SK-N-SH (cell line): ENCODE results near the gene RHBDF2. TPM values are rescaled to one million over a fixed set of nuclear protein-coding genes. Genes with fewer than 3 reads are reported as not detected.

Experiments
- CTCF ChIA-PET: fragments of 300-600, 350-600 bp; formaldehyde crosslinking; extraction: SDS; loops from one replicate; lab custom pipeline; 2021; lab: Yijun Ruan, JAX
- POLR2A ChIA-PET: fragments of 350-600 bp; sonication (Branson Sonifier 250); formaldehyde crosslinking; extraction: SDS; loops from one replicate; lab custom pipeline; 2020; ENCODE audit warnings: antibody characterized with exemption, inconsistent platforms; lab: Yijun Ruan, JAX
- DNase-seq: peaks from one replicate; pipeline ENCODE4 v3.0.0; 2012
- H2AFZ ChIP-seq: fragments of 200-600 bp; sonication (generic); 2 replicates; pipeline ENCODE4 v1.8.1; 2016; ENCODE audit warnings: antibody characterized with exemption, mild to moderate bottlenecking, low read depth
- H3F3A ChIP-seq: fragments of 200-600 bp; sonication (generic); replicated peaks from 2 replicates; pipeline ENCODE3; 2016; ENCODE audit warnings: antibody characterized with exemption, mild to moderate bottlenecking; ENCODE audit not compliant: insufficient read depth
- H3K27ac ChIP-seq, 2 experiments: fragments of 200-500 bp in 1 of 2; fragments of 200-600 bp in 1 of 2; sonication (Bioruptor generic) in 1 of 2; sonication (generic), shearing (Covaris generic) in 1 of 2; 2 replicates each; pipeline versions ENCODE4 v1.5.1 to v1.6.1; 2014 to 2016; ENCODE audit warnings: low read depth in 2 of 2, inconsistent platforms in 1 of 2, low read length in 1 of 2, mild to moderate bottlenecking in 1 of 2, mixed read lengths in 1 of 2
- H3K27me3 ChIP-seq: fragments of 200-600 bp; sonication (generic), shearing (Covaris generic); 2 replicates; pipeline ENCODE4 v1.6.1; 2016; ENCODE audit warnings: mixed run types; ENCODE audit not compliant: insufficient read depth
- H3K36me3 ChIP-seq, 2 experiments: fragments of 200-500 bp in 1 of 2; fragments of 200-600 bp in 1 of 2; sonication (Bioruptor generic) in 1 of 2; sonication (generic) in 1 of 2; replicated peaks in 1 of 2; 2 replicates each; pipeline versions ENCODE3 to v1.5.1; 2014 to 2016; ENCODE audit warnings: low read length in 1 of 2, mild to moderate bottlenecking in 1 of 2; ENCODE audit not compliant: insufficient read depth in 2 of 2, control insufficient read depth in 1 of 2
- H3K4me1 ChIP-seq, 2 experiments: fragments of 200-500 bp in 1 of 2; fragments of 200-600 bp in 1 of 2; sonication (Bioruptor generic) in 1 of 2; sonication (generic), shearing (Covaris generic) in 1 of 2; 2 replicates each; pipeline versions ENCODE4 v1.5.1 to v1.6.1; 2014 to 2016; ENCODE audit warnings: low read depth in 1 of 2, low read length in 1 of 2, mixed run types in 1 of 2; ENCODE audit not compliant: insufficient read depth in 2 of 2, control insufficient read depth in 1 of 2
- H3K4me2 ChIP-seq: fragments of 200-600 bp; sonication (generic), shearing (Covaris generic); 2 replicates; pipeline ENCODE4 v1.6.1; 2017; ENCODE audit warnings: mixed run types
- H3K4me3 ChIP-seq, 2 experiments: fragments of 200-500 bp in 1 of 2; fragments of 200-600 bp in 1 of 2; sonication (Bioruptor generic) in 1 of 2; sonication (generic), shearing (Covaris generic) in 1 of 2; 2 replicates each; pipeline versions ENCODE4 v1.5.1 to v1.8.1; 2014 to 2016; ENCODE audit warnings: low read depth in 2 of 2, inconsistent platforms in 1 of 2, low read length in 1 of 2, mild to moderate bottlenecking in 1 of 2, mixed read lengths in 1 of 2, moderate library complexity in 1 of 2
- H3K79me2 ChIP-seq: fragments of 200-600 bp; sonication (generic); 2 replicates; pipeline ENCODE4 v1.8.1; 2017; ENCODE audit warnings: mild to moderate bottlenecking; ENCODE audit not compliant: insufficient read depth
- H3K9ac ChIP-seq: fragments of 200-600 bp; sonication (generic); 2 replicates; pipeline ENCODE4 v1.6.1; 2017; ENCODE audit warnings: mixed run types
- H3K9me2 ChIP-seq: fragments of 200-600 bp; sonication (generic); 2 replicates; pipeline ENCODE4 v1.6.1; 2017; ENCODE audit warnings: mixed run types
- H3K9me3 ChIP-seq: fragments of 200-600 bp; sonication (generic); 2 replicates; pipeline ENCODE4 v1.6.1; 2017; ENCODE audit warnings: mixed run types, mild to moderate bottlenecking, moderate library complexity
- H4K20me1 ChIP-seq: fragments of 200-600 bp; sonication (generic); 2 replicates; pipeline ENCODE4 v1.6.1; 2017; ENCODE audit warnings: mild to moderate bottlenecking, mixed run types; ENCODE audit not compliant: insufficient read depth
- CHD2 ChIP-seq: fragments of 150-350 bp; IDR thresholded peaks from 2 replicates; pipeline ENCODE4 v1.6.1; 2018; ENCODE audit warnings: low read length; ENCODE audit not compliant: partially characterized antibody
- ELF1 ChIP-seq: IDR thresholded peaks from 2 replicates; pipeline ENCODE4 v1.4.0; 2012
- FOSL2 ChIP-seq: IDR thresholded peaks from 2 replicates; pipeline ENCODE4 v1.4.0; 2012; ENCODE audit warnings: low read depth, mild to moderate bottlenecking, moderate library complexity, borderline replicate concordance
- FOXM1 ChIP-seq: IDR thresholded peaks from 2 replicates; pipeline ENCODE4 v1.4.0; 2012; ENCODE audit warnings: low read depth, mild to moderate bottlenecking
- PBX3 ChIP-seq: IDR thresholded peaks from 2 replicates; pipeline ENCODE4; 2012
- RXRA ChIP-seq: IDR thresholded peaks from 2 replicates; pipeline ENCODE4 v1.4.0; 2012; ENCODE audit warnings: low read depth, mild to moderate bottlenecking, borderline replicate concordance
- SIN3A ChIP-seq: IDR thresholded peaks from 2 replicates; pipeline ENCODE4 v1.6.1; 2012; ENCODE audit warnings: low read depth, mild to moderate bottlenecking, low read length, moderate library complexity, borderline replicate concordance
- WGBS: methylation state at CpG from one replicate; pipeline ENCODE4 v1.1.6; 2017; ENCODE audit warnings: low lambda C conversion rate; 5-methylcytosine and 5-hydroxymethylcytosine counted together
- polyA plus RNA-seq, 3 experiments: library from polyadenylated mRNA; depleted of rRNA; stranded (reverse); fragments of >200 nt; gene quantifications; 2 replicates each; pipeline ENCODE4 v1.2.3, GENCODE V29; 2012

RHBDF2 gene
- polyA plus RNA-seq, 1 of the 3 experiments (the other 2 are of a cell fraction), result 16.1 TPM

- H3K79me2 ChIP-seq, result no peaks in the 10 kb centered on the region
- peaks cover 0 to 25% of the 10 kb centered on the region in 2 experiments for H3K36me3 ChIP-seq
- no peaks in the 10 kb centered on the region; a peak in 1 of 4 replicates for H3K4me1 ChIP-seq
- no peak overlapping the region for H3K9ac ChIP-seq
- H3K27ac ChIP-seq, result no peak overlapping the region
- no peak overlapping the region for H3K4me2 ChIP-seq
- H3K9me3 ChIP-seq, result no peaks in the 10 kb centered on the region
- ChIA-PET POLR2A (no interaction called here), CTCF (interaction anchor here (2.1 to 56.8 kb wide), 3 partner anchors 5 to 53 kb away, joined by 5 to 1687 read pairs (median 1687); partner anchors contain the start of genes AANAT, RHBDF2 and UBE2O)
- H3K9me2 ChIP-seq, result no peaks in the 10 kb centered on the region
- H4K20me1 ChIP-seq, result no peaks in the 10 kb centered on the region
- TF ChIP-seq SIN3A (no peak), PBX3 (no peak)
- WGBS, result 88% methylated on average over 10 of the region's 13 CpGs
- no peak overlapping the region for H2AFZ ChIP-seq
- no peak overlapping the region for H3K4me3 ChIP-seq
- no peaks in the 10 kb centered on the region for H3K27me3 ChIP-seq
- H3F3A ChIP-seq, result no peaks in the 10 kb centered on the region
- no peak for DNase-seq
Measured at GRCh38 chr17:76469991-76470739, 31.1 kb downstream of the RHBDF2 start.

GRCh38 chr17:76469076-76469990 lies 31.9 kb downstream of the RHBDF2 start:
- Histone ChIP-seq H3K36me3 (peaks cover 0 to 25% of the 10 kb centered on the region in 2 experiments), H3K4me2 (no peak overlapping the region), H3F3A (no peaks in the 10 kb centered on the region), H3K79me2 (no peaks in the 10 kb centered on the region), H4K20me1 (no peaks in the 10 kb centered on the region), H3K9ac (no peak overlapping the region), H3K9me2 (no peaks in the 10 kb centered on the region), H3K4me3 (no peak overlapping the region), H3K9me3 (no peaks in the 10 kb centered on the region), H3K4me1 (no peaks in the 10 kb centered on the region; a peak in 1 of 4 replicates), H3K27ac (no peak overlapping the region), H2AFZ (no peak overlapping the region), H3K27me3 (no peaks in the 10 kb centered on the region)
- CTCF ChIA-PET, result interaction anchor here (0.5 to 56.8 kb wide), 6 partner anchors 6 to 84 kb away, joined by 3 to 1687 read pairs (median 8); partner anchors contain the start of genes AANAT, RHBDF2 and UBE2O
- WGBS, result 91% methylated on average over 30 of the region's 38 CpGs
- TF ChIP-seq CHD2 (no peak), FOSL2 (no peak), ELF1 (no peak), FOXM1 (no peak)
- DNase-seq, result no peak
- POLR2A ChIA-PET, result no interaction called here

GRCh38 chr17:76468634-76469010 lies 32.6 kb downstream of the RHBDF2 start:
- H3K9me2 ChIP-seq, result no peaks in the 10 kb centered on the region
- H3K4me2 ChIP-seq, result no peak overlapping the region
- no peaks in the 10 kb centered on the region for H3K27me3 ChIP-seq
- no peaks in the 10 kb centered on the region for H3K9me3 ChIP-seq
- DNase-seq, result no peak
- POLR2A ChIA-PET, result no interaction called here
- peaks cover 0 to 22% of the 10 kb centered on the region in 2 experiments for H3K36me3 ChIP-seq
- H3K4me3 ChIP-seq, result no peak overlapping the region
- H3K9ac ChIP-seq, result no peak overlapping the region
- 93% methylated on average over 13 of the region's 14 CpGs for WGBS
- H3K79me2 ChIP-seq, result no peaks in the 10 kb centered on the region
- no peaks in the 10 kb centered on the region for H3F3A ChIP-seq
- no peak overlapping the region for H2AFZ ChIP-seq
- no peak for TF ChIP-seq RXRA
- CTCF ChIA-PET, result interaction anchor here (0.5 to 56.8 kb wide), 8 partner anchors 7 to 83 kb away, joined by 3 to 1687 read pairs (median 19); partner anchors contain the start of genes AANAT, RHBDF2 and UBE2O
- no peaks in the 10 kb centered on the region; a peak in 1 of 4 replicates for H3K4me1 ChIP-seq
- H3K27ac ChIP-seq, result no peak overlapping the region
- no peaks in the 10 kb centered on the region for H4K20me1 ChIP-seq
